Measurements from ENCODE around the gene TPRG1. TPM values are rescaled to one million over a fixed set of nuclear protein-coding genes. Genes with fewer than 3 reads are reported as not detected.

TPRG1 gene
- total RNA-seq, 1 donor from 2014 or later, result 0.18 TPM

- H3K27ac Mint-ChIP-seq, result no peak overlapping the region
- H3K4me3 Mint-ChIP-seq, result no peak overlapping the region
- POLR2A ChIA-PET, result no interaction called here
- intact Hi-C loops (cut with micrococcal nuclease), result no loop called here
- CTCF ChIA-PET, result no interaction called here
- no peaks in the 10 kb centered on the region for H3K36me3 Mint-ChIP-seq (ENCODE audit: low read depth)
- peaks cover 12% of the 10 kb centered on the region for H3K27me3 Mint-ChIP-seq
- no peaks in the 10 kb centered on the region for H3K4me1 Mint-ChIP-seq
- no peak for TF ChIP-seq CTCF (IDR thresholded peaks at IDR 0.05)
- no peak for ATAC-seq (ENCODE audit: low read depth)
- DNase-seq, result no peak
- H3K9me3 Mint-ChIP-seq, result no peaks in the 10 kb centered on the region
Observed at GRCh38 chr3:189312866-189313265, 141.1 kb downstream of the TPRG1 start.

DNA sequence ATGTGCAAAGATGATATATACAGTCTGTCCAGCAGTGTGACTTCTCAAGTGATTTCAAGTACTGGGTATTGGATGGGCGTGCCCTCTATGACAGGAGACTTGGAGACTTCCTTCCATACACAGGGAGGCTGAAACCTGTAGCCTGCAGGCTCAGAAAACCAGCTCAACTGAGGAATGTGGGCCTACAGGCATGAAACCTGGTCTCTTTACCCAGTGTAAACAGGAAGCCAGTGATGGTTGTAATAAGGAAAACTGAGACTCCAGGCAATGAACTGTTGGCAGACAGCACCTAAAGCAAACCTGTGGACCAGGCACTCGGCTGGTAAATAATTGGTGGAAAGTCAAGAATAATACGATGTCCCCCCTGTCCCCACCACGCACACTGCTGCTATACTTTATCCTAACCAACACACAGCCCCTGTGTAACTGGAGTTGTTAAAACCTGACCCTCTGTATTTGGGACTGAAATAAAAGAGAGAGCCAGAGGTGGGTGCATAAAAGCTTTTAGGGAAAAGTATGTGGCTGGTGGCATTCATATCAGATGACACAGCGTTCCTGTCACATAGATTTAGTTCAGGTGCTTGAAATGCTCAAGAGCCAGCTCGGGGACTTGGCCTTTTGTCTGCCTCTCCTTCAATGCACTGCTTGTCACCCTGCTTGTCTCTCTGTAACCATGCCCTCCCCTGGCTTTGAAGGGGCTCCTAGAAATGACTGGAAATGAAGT, 144.7 kb downstream of the TPRG1 start:
- intact Hi-C loops (cut with micrococcal nuclease), result no loop called here
- H3K9me3 Mint-ChIP-seq, result no peaks in the 10 kb centered on the region
- H3K4me3 Mint-ChIP-seq, result no peak overlapping the region
- H3K27ac Mint-ChIP-seq, result no peak overlapping the region
- CTCF ChIA-PET, result no interaction called here
- no peaks in the 10 kb centered on the region for H3K4me1 Mint-ChIP-seq
- TF ChIP-seq CTCF (IDR thresholded peaks at IDR 0.05), result no peak
- no peaks in the 10 kb centered on the region for H3K36me3 Mint-ChIP-seq (ENCODE audit: low read depth)
- no peak for ATAC-seq (ENCODE audit: low read depth)
- POLR2A ChIA-PET, result no interaction called here
- no peak for DNase-seq
- H3K27me3 Mint-ChIP-seq, result peaks cover 27% of the 10 kb centered on the region

DNA sequence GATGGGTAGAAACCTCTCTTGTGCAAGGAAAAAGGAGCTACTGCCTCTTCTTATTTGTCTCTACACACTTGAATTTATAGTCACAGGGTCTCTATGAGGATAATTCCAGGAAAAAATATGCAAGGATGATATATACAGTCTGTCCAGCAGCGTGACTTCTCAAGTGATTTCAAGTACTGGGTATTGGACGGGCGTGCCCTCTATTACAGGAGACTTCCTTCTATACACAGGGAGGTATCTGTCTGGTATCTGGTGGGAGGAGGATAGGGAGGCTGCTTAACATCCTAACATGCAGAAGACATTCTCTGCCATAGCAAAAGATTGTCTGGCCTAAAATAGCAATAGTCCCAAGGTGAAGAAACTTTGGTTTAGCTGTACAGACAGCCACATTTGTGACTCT, 146.1 kb downstream of the TPRG1 start:
- intact Hi-C loops (cut with micrococcal nuclease), result no loop called here
- no peak overlapping the region for H3K27ac Mint-ChIP-seq
- no peak for ATAC-seq (ENCODE audit: low read depth)

DNA sequence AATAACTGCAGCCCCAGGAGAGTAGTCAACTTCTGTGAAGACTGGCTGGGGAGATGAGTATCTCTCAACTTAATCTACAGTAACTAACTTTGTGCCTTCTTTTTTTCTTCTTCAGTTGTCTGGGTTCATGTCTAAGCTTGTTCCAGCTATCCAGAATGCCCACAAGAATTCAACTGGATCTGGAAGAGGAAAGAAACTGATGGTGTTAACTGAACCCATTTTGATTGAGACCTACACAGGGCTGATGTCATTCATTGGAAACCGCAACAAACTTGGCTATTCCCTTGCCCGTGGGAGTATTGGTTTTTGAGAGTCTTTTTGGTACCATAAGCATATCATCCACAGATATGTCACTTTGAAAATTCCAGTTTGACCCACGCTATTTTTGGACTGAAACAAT, 148.7 kb downstream of the TPRG1 start:
- POLR2A ChIA-PET, result no interaction called here

More for the DNA sequence above, 146.1 kb downstream of the TPRG1 start:
- ChIA-PET POLR2A (no interaction called here), CTCF (no interaction called here)
- Mint-ChIP-seq H3K4me1 (no peaks in the 10 kb centered on the region), H3K9me3 (no peaks in the 10 kb centered on the region), H3K36me3 (ENCODE audit: low read depth) (no peaks in the 10 kb centered on the region), H3K27me3 (peaks cover 34% of the 10 kb centered on the region), H3K4me3 (no peak overlapping the region)
- no peak for TF ChIP-seq CTCF (IDR thresholded peaks at IDR 0.05)
- DNase-seq, result no peak

GRCh38 chr3:189322339-189322738, 150.6 kb downstream of the TPRG1 start:
- Mint-ChIP-seq H3K4me1 (peaks cover 23% of the 10 kb centered on the region), H3K36me3 (ENCODE audit: low read depth) (no peaks in the 10 kb centered on the region), H3K9me3 (no peaks in the 10 kb centered on the region), H3K4me3 (no peak overlapping the region), H3K27me3 (peaks cover 45% of the 10 kb centered on the region), H3K27ac (no peak overlapping the region)
- CTCF ChIA-PET, result no interaction called here
- no peak for DNase-seq
- intact Hi-C loops (cut with micrococcal nuclease), result no loop called here
- TF ChIP-seq CTCF (IDR thresholded peaks at IDR 0.05), result no peak
- no peak for ATAC-seq (ENCODE audit: low read depth)
- POLR2A ChIA-PET, result no interaction called here

More for the DNA sequence above, 148.7 kb downstream of the TPRG1 start:
- DNase-seq (no peak), ATAC-seq (ENCODE audit: low read depth) (no peak)
- H3K4me3 Mint-ChIP-seq, result no peak overlapping the region
- no peaks in the 10 kb centered on the region for H3K9me3 Mint-ChIP-seq
- H3K4me1 Mint-ChIP-seq, result peaks cover 23% of the 10 kb centered on the region
- peaks cover 39% of the 10 kb centered on the region for H3K27me3 Mint-ChIP-seq
- no peak for TF ChIP-seq CTCF (IDR thresholded peaks at IDR 0.05)
- intact Hi-C loops (cut with micrococcal nuclease), result no loop called here
- H3K27ac Mint-ChIP-seq, result no peak overlapping the region
- CTCF ChIA-PET, result no interaction called here
- H3K36me3 Mint-ChIP-seq (ENCODE audit: low read depth), result no peaks in the 10 kb centered on the region

Measured in activated B cell treated with CpG ODN at 0.5 μM for 24 hours (primary cell).